CD4-positive, CD25-positive, alpha-beta regulatory T cell (primary cell): Measurements from ENCODE around the gene WDR70. TPM values are rescaled to one million over a fixed set of nuclear protein-coding genes. Genes with fewer than 3 reads are reported as not detected.

ENCODE experiments used
- ATAC-seq, 2 donors: fragments of 150-1000 bp; cut with Tn5 transposase; one replicate each; pipeline ENCODE4 v1.10.0; 2021; ENCODE audit warnings: low read depth in 2 of 2, moderate number of reproducible peaks in 2 of 2, moderate library complexity in 1 of 2
- DNase-seq, 3 donors: peaks; one replicate each; pipeline versions ENCODE4 v3.0.0 to v3.0.0-alpha.2; 2012 to 2022; ENCODE audit warnings: mixed read lengths in 1 of 3
- H3K27ac ChIP-seq: one replicate; pipeline ENCODE4 v1.7.0; 2013; ENCODE audit warnings: mild to moderate bottlenecking, low read length; ENCODE audit not compliant: insufficient read depth, poor library complexity, severe bottlenecking
- H3K27me3 ChIP-seq: one replicate; pipeline ENCODE4 v1.7.0; 2013; ENCODE audit warnings: low read length; ENCODE audit not compliant: control insufficient read depth, insufficient read depth
- H3K36me3 ChIP-seq: one replicate; pipeline ENCODE4 v1.7.0; 2013; ENCODE audit warnings: mild to moderate bottlenecking, low read length, moderate library complexity; ENCODE audit not compliant: control insufficient read depth, insufficient read depth
- H3K4me1 ChIP-seq: 2 replicates; pipeline ENCODE4 v1.7.0; 2013; ENCODE audit warnings: mild to moderate bottlenecking, low read length; ENCODE audit not compliant: insufficient read depth, control insufficient read depth, poor library complexity, severe bottlenecking
- H3K4me3 ChIP-seq: one replicate; pipeline ENCODE4 v1.7.0; 2013; ENCODE audit warnings: low read depth, mild to moderate bottlenecking, low read length, moderate library complexity
- H3K9me3 ChIP-seq, 2 experiments: 1 replicate in 1 of 2; 2 replicates in 1 of 2; pipeline ENCODE4 v1.7.0; 2013; ENCODE audit warnings: low read length in 2 of 2, mild to moderate bottlenecking in 1 of 2, moderate library complexity in 1 of 2; ENCODE audit not compliant: control insufficient read depth in 2 of 2
- H3K27ac Mint-ChIP-seq, 3 donors: one replicate each; pipeline ENCODE4 v1.8.0; 2020 to 2022; ENCODE audit warnings: mild to moderate bottlenecking in 3 of 3, mixed read lengths in 3 of 3, moderate library complexity in 2 of 3
- H3K27me3 Mint-ChIP-seq: one replicate; pipeline ENCODE4 v1.8.0; 2022; ENCODE audit warnings: mild to moderate bottlenecking, mixed read lengths
- H3K36me3 Mint-ChIP-seq: one replicate; pipeline ENCODE4 v1.8.0; 2020; ENCODE audit warnings: mixed read lengths
- H3K4me1 Mint-ChIP-seq, 4 donors: one replicate each; pipeline ENCODE4 v1.8.0; 2020 to 2022; ENCODE audit warnings: mixed read lengths in 4 of 4, mild to moderate bottlenecking in 1 of 4
- H3K4me3 Mint-ChIP-seq, 4 donors: one replicate each; pipeline ENCODE4 v1.8.0; 2020 to 2022; ENCODE audit warnings: mild to moderate bottlenecking in 4 of 4, mixed read lengths in 4 of 4, moderate library complexity in 3 of 4
- H3K9me3 Mint-ChIP-seq, 7 donors: one replicate each; pipeline ENCODE4 v1.8.0; 2020 to 2022; ENCODE audit warnings: mixed read lengths in 7 of 7, mild to moderate bottlenecking in 3 of 7, moderate library complexity in 2 of 7
- polyA plus RNA-seq, 4 donors: library from polyadenylated mRNA; unstranded; fragments of 300-500 nt; fragmentation: Illumina TruSeq; gene quantifications; one replicate each; pipeline ENCODE4 v1.2.3, GENCODE V29; 2021
- total RNA-seq: library from RNA; stranded (reverse); gene quantifications from one replicate; pipeline ENCODE4 v1.2.3, GENCODE V29; 2022

The WDR70 gene
- total and polyA plus RNA-seq, 5 donors from 2014 or later, result 15.9 to 35.3 (median 24.9) TPM

DNA sequence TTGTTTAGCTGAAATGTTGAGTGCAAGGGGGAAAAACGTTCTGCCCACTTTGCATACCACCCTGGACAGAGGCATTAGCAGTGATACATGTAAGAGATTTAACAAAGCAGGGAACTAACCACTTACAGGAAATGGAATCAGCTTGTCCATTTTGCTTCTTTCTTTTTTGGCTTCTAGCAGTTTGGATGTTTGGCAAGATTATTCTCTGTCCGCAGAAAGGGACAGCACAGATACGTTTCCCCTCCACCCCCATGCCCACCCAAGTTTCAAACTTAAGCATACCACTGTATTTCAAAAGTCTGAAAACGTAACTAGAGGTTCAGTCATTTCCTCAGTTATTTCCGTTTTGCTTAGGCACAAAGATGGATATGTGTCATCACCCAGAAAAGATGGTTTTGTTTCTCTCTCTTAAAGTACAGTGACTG is 342.3 kb downstream of the WDR70 start:
- Histone ChIP-seq H3K4me3 (peak overlapping the region; percentile 35), H3K36me3 (peaks cover 6% of the 10 kb centered on the region), H3K27me3 (no peaks in the 10 kb centered on the region), H3K9me3 (no peaks in the 10 kb centered on the region), H3K4me1 (peaks cover 15% of the 10 kb centered on the region), H3K27ac (no peak overlapping the region)
- Mint-ChIP-seq H3K27me3 (no peaks in the 10 kb centered on the region), H3K9me3 (no peaks in the 10 kb centered on the region), H3K4me3 (peak overlapping the region in 2 of 4 donors; percentile 39 to 56), H3K4me1 (peaks cover 9 to 31% (median 18%) of the 10 kb centered on the region in 4 donors), H3K36me3 (peaks cover 41% of the 10 kb centered on the region), H3K27ac (peak overlapping the region in 2 of 3 donors; percentile 68 to 85)
- peak in 1 of 3 donors; percentile 69 for DNase-seq
- no peak for ATAC-seq

DNA sequence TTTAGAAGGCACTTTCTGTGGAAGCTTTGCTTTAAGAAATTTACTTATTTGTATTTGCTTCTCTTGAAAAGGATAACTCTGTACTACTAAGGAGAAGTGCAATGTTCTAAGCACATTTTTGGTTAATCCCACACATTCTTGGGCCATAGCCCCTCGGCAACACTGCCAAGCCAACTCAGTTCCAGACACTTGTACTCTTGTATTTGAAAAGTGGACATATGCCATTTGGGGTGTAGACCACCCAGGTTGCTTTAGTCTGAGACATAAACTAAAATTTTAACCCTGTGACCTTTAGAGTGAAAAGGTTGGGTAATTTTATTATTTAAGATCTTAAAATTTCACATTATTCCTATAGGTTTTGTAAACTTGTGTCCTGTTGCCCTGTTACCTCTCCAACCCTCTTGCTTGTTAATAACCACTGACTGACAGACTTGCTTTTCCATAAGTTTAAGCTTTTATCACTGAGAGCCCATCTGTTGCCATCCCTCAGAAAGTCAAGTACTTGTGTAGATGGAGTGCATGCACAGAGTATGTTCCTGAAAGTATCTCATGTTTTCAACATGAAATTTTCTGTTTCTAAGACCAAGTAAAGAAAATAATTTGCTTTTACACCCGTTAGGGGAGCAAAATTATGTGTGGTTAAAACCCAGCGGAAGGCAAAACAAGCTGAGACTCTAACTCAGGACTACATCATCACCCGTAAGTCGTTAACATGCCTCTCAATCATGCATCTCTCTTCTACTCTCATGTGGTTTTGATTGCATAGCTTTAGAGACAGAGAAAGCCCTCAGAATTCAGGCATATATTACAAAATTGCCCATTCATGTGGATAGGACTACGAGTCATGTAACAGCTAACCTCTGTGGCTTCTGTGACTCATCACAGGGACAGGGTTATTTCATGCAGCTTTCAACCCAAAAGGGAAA is 343.4 kb downstream of the WDR70 start:
- H3K27ac Mint-ChIP-seq, result peak overlapping the region in 2 of 3 donors; percentile 44 to 54
- peak in 2 of 3 donors; percentile 20 to 60 for DNase-seq

GRCh38 chr5:37723162-37723961 is 344.2 kb downstream of the WDR70 start:
- Mint-ChIP-seq H3K4me3 (no peak overlapping the region), H3K4me1 (peaks cover 9 to 31% (median 17%) of the 10 kb centered on the region in 4 donors)
- no peak overlapping the region for H3K27ac ChIP-seq

More for the DNA sequence above, 343.4 kb downstream of the WDR70 start:
- no peak overlapping the region for H3K27ac ChIP-seq
- peaks cover 46% of the 10 kb centered on the region for H3K36me3 Mint-ChIP-seq
- H3K4me3 Mint-ChIP-seq, result peak overlapping the region in 1 of 4 donors; percentile 56
- peaks cover 15% of the 10 kb centered on the region for H3K4me1 ChIP-seq
- H3K4me3 ChIP-seq, result no peak overlapping the region
- peak; percentile 77 to 79 for ATAC-seq
- no peaks in the 10 kb centered on the region for H3K9me3 ChIP-seq
- no peaks in the 10 kb centered on the region for H3K27me3 ChIP-seq
- peaks cover 12% of the 10 kb centered on the region for H3K36me3 ChIP-seq
- H3K4me1 Mint-ChIP-seq, result peaks cover 9 to 31% (median 18%) of the 10 kb centered on the region in 4 donors
- no peaks in the 10 kb centered on the region for H3K9me3 Mint-ChIP-seq
- H3K27me3 Mint-ChIP-seq, result no peaks in the 10 kb centered on the region

GRCh38 chr5:37724395-37725125 is 345.4 kb downstream of the WDR70 start:
- Histone ChIP-seq H3K4me3 (no peak overlapping the region), H3K4me1 (peaks cover 15% of the 10 kb centered on the region), H3K27me3 (no peaks in the 10 kb centered on the region), H3K9me3 (no peaks in the 10 kb centered on the region), H3K36me3 (peaks cover 20% of the 10 kb centered on the region), H3K27ac (no peak overlapping the region)
- no peaks in the 10 kb centered on the region for H3K27me3 Mint-ChIP-seq
- no peak overlapping the region for H3K4me3 Mint-ChIP-seq
- ATAC-seq, result no peak
- H3K27ac Mint-ChIP-seq, result no peak overlapping the region
- no peak for DNase-seq
- H3K36me3 Mint-ChIP-seq, result peaks cover 54% of the 10 kb centered on the region
- H3K9me3 Mint-ChIP-seq, result no peaks in the 10 kb centered on the region
- H3K4me1 Mint-ChIP-seq, result peaks cover 9 to 31% (median 17%) of the 10 kb centered on the region in 4 donors

More at GRCh38 chr5:37723162-37723961, 344.2 kb downstream of the WDR70 start:
- H3K36me3 ChIP-seq, result peaks cover 17% of the 10 kb centered on the region
- Mint-ChIP-seq H3K9me3 (no peaks in the 10 kb centered on the region), H3K27me3 (no peaks in the 10 kb centered on the region), H3K36me3 (peaks cover 44% of the 10 kb centered on the region), H3K27ac (peak overlapping the region in 1 of 3 donors; percentile 11)
- peak in 1 of 3 donors; percentile 19 for DNase-seq
- H3K27me3 ChIP-seq, result no peaks in the 10 kb centered on the region
- ATAC-seq, result no peak
- peaks cover 15% of the 10 kb centered on the region for H3K4me1 ChIP-seq
- H3K9me3 ChIP-seq, result no peaks in the 10 kb centered on the region
- H3K4me3 ChIP-seq, result no peak overlapping the region

- H3K9me3 ChIP-seq, result no peaks in the 10 kb centered on the region
- H3K27ac ChIP-seq, result no peak overlapping the region
- H3K4me3 ChIP-seq, result no peak overlapping the region
- Mint-ChIP-seq H3K4me3 (peak overlapping the region in 1 of 4 donors; percentile 38), H3K4me1 (peaks cover 9 to 30% (median 16%) of the 10 kb centered on the region in 4 donors), H3K27ac (no peak overlapping the region), H3K9me3 (no peaks in the 10 kb centered on the region), H3K27me3 (no peaks in the 10 kb centered on the region), H3K36me3 (peaks cover 55% of the 10 kb centered on the region)
- H3K27me3 ChIP-seq, result no peaks in the 10 kb centered on the region
- peaks cover 23% of the 10 kb centered on the region for H3K36me3 ChIP-seq
- peaks cover 15% of the 10 kb centered on the region for H3K4me1 ChIP-seq
- ATAC-seq (no peak), DNase-seq (no peak)
These were observed 346.1 kb downstream of the WDR70 start for GRCh38 chr5:37725185-37725584.

- Histone ChIP-seq H3K4me3 (no peak overlapping the region), H3K36me3 (peaks cover 28% of the 10 kb centered on the region), H3K9me3 (no peaks in the 10 kb centered on the region), H3K27ac (no peak overlapping the region), H3K27me3 (no peaks in the 10 kb centered on the region), H3K4me1 (peaks cover 3% of the 10 kb centered on the region)
- ATAC-seq (no peak), DNase-seq (no peak)
- Mint-ChIP-seq H3K4me1 (peaks cover 4 to 11% (median 5%) of the 10 kb centered on the region in 4 donors), H3K36me3 (peaks cover 55% of the 10 kb centered on the region), H3K4me3 (no peak overlapping the region), H3K9me3 (no peaks in the 10 kb centered on the region), H3K27me3 (no peaks in the 10 kb centered on the region), H3K27ac (peak overlapping the region in 1 of 3 donors; percentile 43)
These were observed 348.1 kb downstream of the WDR70 start for GRCh38 chr5:37727238-37727637.

DNA sequence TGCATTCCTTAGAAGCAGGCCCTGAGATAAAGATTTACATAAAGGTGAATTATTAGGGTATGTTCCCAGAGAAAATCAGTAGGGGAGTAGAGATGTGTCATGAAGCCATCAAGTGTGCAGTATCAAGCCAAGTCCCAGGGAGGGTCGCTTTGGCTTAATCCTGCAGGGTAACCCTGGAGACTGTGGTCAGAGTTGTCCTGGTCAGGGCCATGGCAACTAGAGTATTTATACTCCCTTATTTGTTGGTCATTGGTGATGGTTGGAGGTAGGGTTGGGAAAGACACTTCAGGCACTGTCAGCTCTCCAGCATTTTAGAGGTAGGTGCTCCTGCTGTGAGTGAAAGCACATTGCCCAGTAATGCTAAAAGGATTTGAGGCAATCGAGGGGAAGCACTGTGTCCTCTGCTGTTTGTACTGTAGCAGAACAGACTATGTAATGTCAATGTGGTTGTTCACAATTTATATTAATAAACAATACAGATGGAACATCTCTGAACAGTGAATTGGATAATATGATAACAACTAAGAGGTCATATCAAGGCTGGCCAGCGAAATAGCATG is 351.9 kb downstream of the WDR70 start:
- peaks cover 54% of the 10 kb centered on the region for H3K36me3 Mint-ChIP-seq
- ATAC-seq, result no peak
- DNase-seq, result no peak

More for the DNA sequence above, 351.9 kb downstream of the WDR70 start:
- Histone ChIP-seq H3K4me3 (no peak overlapping the region), H3K27ac (no peak overlapping the region), H3K27me3 (no peaks in the 10 kb centered on the region), H3K9me3 (no peaks in the 10 kb centered on the region), H3K36me3 (peaks cover 28% of the 10 kb centered on the region), H3K4me1 (no peaks in the 10 kb centered on the region)
- Mint-ChIP-seq H3K27me3 (no peaks in the 10 kb centered on the region), H3K9me3 (no peaks in the 10 kb centered on the region), H3K4me1 (peaks cover 0 to 4% (median 1%) of the 10 kb centered on the region in 4 donors), H3K27ac (no peak overlapping the region), H3K4me3 (no peak overlapping the region)
